Activated CD4-positive, alpha-beta memory T cell treated with anti-CD3 and anti-CD28 coated beads, Interleukin-2, amount 10 ng/mL, durations not matched to agents 7 days and 5 days (primary cell): ENCODE measurements around the gene ATP8B1. TPM values are rescaled to one million over a fixed set of nuclear protein-coding genes. Genes with fewer than 3 reads are reported as not detected.

ENCODE experiments used
- CTCF ChIA-PET: fragments of 350-600 bp; sonication (Branson Sonifier 250); formaldehyde crosslinking; loops from one replicate; lab custom pipeline; 2021; ENCODE audit warnings: antibody characterized with exemption, inconsistent platforms; lab: Charles Lee
- POLR2A ChIA-PET: fragments of 350-600 bp; sonication (Branson Sonifier 250); formaldehyde crosslinking; loops from one replicate; lab custom pipeline; 2021; ENCODE audit warnings: antibody characterized with exemption; lab: Charles Lee
- DNase-seq: peaks from one replicate; pipeline ENCODE4 v3.0.0-alpha.2; 2020
- H3K27ac Mint-ChIP-seq: one replicate; pipeline ENCODE4 v1.8.0; 2021; ENCODE audit warnings: mild to moderate bottlenecking, mixed read lengths
- H3K27me3 Mint-ChIP-seq: one replicate; pipeline ENCODE4 v1.8.0; 2021; ENCODE audit warnings: mixed read lengths
- H3K36me3 Mint-ChIP-seq: one replicate; pipeline ENCODE4 v1.8.0; 2021; ENCODE audit warnings: low read depth, mixed read lengths
- H3K4me1 Mint-ChIP-seq: one replicate; pipeline ENCODE4 v1.8.0; 2021; ENCODE audit warnings: mixed read lengths
- H3K4me3 Mint-ChIP-seq: one replicate; pipeline ENCODE4 v1.8.0; 2021; ENCODE audit warnings: mild to moderate bottlenecking, mixed read lengths
- H3K9me3 Mint-ChIP-seq: one replicate; pipeline ENCODE4 v1.8.0; 2021; ENCODE audit warnings: mixed read lengths
- total RNA-seq, 2 experiments: library from RNA; stranded (reverse); gene quantifications; one replicate each; pipeline ENCODE4 v1.2.3, GENCODE V29; 2021

Gene ATP8B1
- total RNA-seq, 2 experiments from 2014 or later, result not detected

GRCh38 chr18:57705832-57706595, 97.1 kb downstream of the ATP8B1 start:
- POLR2A ChIA-PET, result no interaction called here
- H3K4me3 Mint-ChIP-seq, result no peak overlapping the region
- no peaks in the 10 kb centered on the region for H3K4me1 Mint-ChIP-seq

GRCh38 chr18:57705011-57705410, 98.1 kb downstream of the ATP8B1 start:
- ChIA-PET POLR2A (no interaction called here), CTCF (no interaction called here)
- Mint-ChIP-seq H3K27ac (no peak overlapping the region), H3K27me3 (no peaks in the 10 kb centered on the region), H3K9me3 (peaks cover 4% of the 10 kb centered on the region), H3K4me1 (no peaks in the 10 kb centered on the region), H3K36me3 (no peaks in the 10 kb centered on the region), H3K4me3 (no peak overlapping the region)
- no peak for DNase-seq

More at GRCh38 chr18:57705832-57706595, 97.1 kb downstream of the ATP8B1 start:
- DNase-seq, result no peak
- CTCF ChIA-PET, result no interaction called here
- Mint-ChIP-seq H3K36me3 (no peaks in the 10 kb centered on the region), H3K27me3 (no peaks in the 10 kb centered on the region), H3K9me3 (peaks cover 8% of the 10 kb centered on the region), H3K27ac (no peak overlapping the region)

- H3K4me3 Mint-ChIP-seq, result no peak overlapping the region
- H3K36me3 Mint-ChIP-seq, result no peaks in the 10 kb centered on the region
- H3K4me1 Mint-ChIP-seq, result no peaks in the 10 kb centered on the region
- H3K27me3 Mint-ChIP-seq, result no peaks in the 10 kb centered on the region
- H3K9me3 Mint-ChIP-seq, result no peaks in the 10 kb centered on the region
- CTCF ChIA-PET, result no interaction called here
- no peak for DNase-seq
- POLR2A ChIA-PET, result no interaction called here
- H3K27ac Mint-ChIP-seq, result no peak overlapping the region
These were observed 104.4 kb downstream of the ATP8B1 start for GRCh38 chr18:57698571-57699276.

GRCh38 chr18:57697426-57697825, 105.7 kb downstream of the ATP8B1 start:
- ChIA-PET POLR2A (no interaction called here), CTCF (no interaction called here)
- Mint-ChIP-seq H3K4me3 (no peak overlapping the region), H3K36me3 (no peaks in the 10 kb centered on the region), H3K27me3 (no peaks in the 10 kb centered on the region), H3K9me3 (no peaks in the 10 kb centered on the region), H3K27ac (no peak overlapping the region), H3K4me1 (no peaks in the 10 kb centered on the region)
- DNase-seq, result no peak

GRCh38 chr18:57696271-57696670, 106.8 kb downstream of the ATP8B1 start:
- DNase-seq, result no peak
- H3K9me3 Mint-ChIP-seq, result no peaks in the 10 kb centered on the region
- no peaks in the 10 kb centered on the region for H3K36me3 Mint-ChIP-seq
- no peaks in the 10 kb centered on the region for H3K4me1 Mint-ChIP-seq
- ChIA-PET CTCF (no interaction called here), POLR2A (no interaction called here)
- H3K27ac Mint-ChIP-seq, result no peak overlapping the region
- H3K27me3 Mint-ChIP-seq, result no peaks in the 10 kb centered on the region
- no peak overlapping the region for H3K4me3 Mint-ChIP-seq

GRCh38 chr18:57691363-57691762, 111.8 kb downstream of the ATP8B1 start:
- Mint-ChIP-seq H3K4me1 (no peaks in the 10 kb centered on the region), H3K27ac (no peak overlapping the region), H3K4me3 (no peak overlapping the region), H3K27me3 (no peaks in the 10 kb centered on the region), H3K36me3 (no peaks in the 10 kb centered on the region), H3K9me3 (peaks cover 4% of the 10 kb centered on the region)
- ChIA-PET CTCF (no interaction called here), POLR2A (no interaction called here)
- no peak for DNase-seq

GRCh38 chr18:57687970-57688369, 115.1 kb downstream of the ATP8B1 start:
- no peaks in the 10 kb centered on the region for H3K4me1 Mint-ChIP-seq
- H3K4me3 Mint-ChIP-seq, result no peak overlapping the region
- H3K36me3 Mint-ChIP-seq, result no peaks in the 10 kb centered on the region
- no peak overlapping the region for H3K27ac Mint-ChIP-seq
- ChIA-PET CTCF (interaction anchor here (0.7 kb wide), 1 partner anchor 367 kb away, joined by 4 read pairs; no protein-coding TSS in a partner anchor), POLR2A (no interaction called here)
- H3K27me3 Mint-ChIP-seq, result no peaks in the 10 kb centered on the region
- no peak for DNase-seq
- H3K9me3 Mint-ChIP-seq, result peaks cover 6% of the 10 kb centered on the region

GRCh38 chr18:57683470-57683869, 119.6 kb downstream of the ATP8B1 start:
- Mint-ChIP-seq H3K27ac (no peak overlapping the region), H3K4me3 (no peak overlapping the region)
- CTCF ChIA-PET, result no interaction called here

GRCh38 chr18:57677262-57678211, 125.6 kb downstream of the ATP8B1 start:
- peaks cover 20% of the 10 kb centered on the region for H3K9me3 Mint-ChIP-seq
- no peaks in the 10 kb centered on the region for H3K4me1 Mint-ChIP-seq
- no peaks in the 10 kb centered on the region for H3K27me3 Mint-ChIP-seq
- no peak for DNase-seq
- H3K36me3 Mint-ChIP-seq, result no peaks in the 10 kb centered on the region
- ChIA-PET POLR2A (no interaction called here), CTCF (interaction anchor here (0.7 kb wide), 1 partner anchor 471 kb away, joined by 3 read pairs; no protein-coding TSS in a partner anchor)
- no peak overlapping the region for H3K27ac Mint-ChIP-seq
- no peak overlapping the region for H3K4me3 Mint-ChIP-seq

More at GRCh38 chr18:57683470-57683869, 119.6 kb downstream of the ATP8B1 start:
- Mint-ChIP-seq H3K27me3 (no peaks in the 10 kb centered on the region), H3K36me3 (no peaks in the 10 kb centered on the region), H3K9me3 (peaks cover 9% of the 10 kb centered on the region), H3K4me1 (no peaks in the 10 kb centered on the region)
- POLR2A ChIA-PET, result no interaction called here
- DNase-seq, result no peak

GRCh38 chr18:57674891-57675290, 128.2 kb downstream of the ATP8B1 start:
- Mint-ChIP-seq H3K9me3 (peaks cover 23% of the 10 kb centered on the region), H3K27ac (no peak overlapping the region), H3K4me3 (no peak overlapping the region), H3K4me1 (no peaks in the 10 kb centered on the region), H3K36me3 (no peaks in the 10 kb centered on the region), H3K27me3 (no peaks in the 10 kb centered on the region)
- ChIA-PET CTCF (no interaction called here), POLR2A (no interaction called here)
- DNase-seq, result no peak

GRCh38 chr18:57670046-57670445, 133.1 kb downstream of the ATP8B1 start:
- ChIA-PET POLR2A (no interaction called here), CTCF (no interaction called here)
- DNase-seq, result no peak
- Mint-ChIP-seq H3K27me3 (no peaks in the 10 kb centered on the region), H3K4me1 (peaks cover 6% of the 10 kb centered on the region), H3K36me3 (no peaks in the 10 kb centered on the region), H3K27ac (no peak overlapping the region), H3K4me3 (no peak overlapping the region), H3K9me3 (peaks cover 17% of the 10 kb centered on the region)

- peaks cover 11% of the 10 kb centered on the region for H3K9me3 Mint-ChIP-seq
- POLR2A ChIA-PET, result no interaction called here
- H3K27ac Mint-ChIP-seq, result no peak overlapping the region
- no peak overlapping the region for H3K4me3 Mint-ChIP-seq
- no peak for DNase-seq
- no peaks in the 10 kb centered on the region for H3K36me3 Mint-ChIP-seq
- H3K4me1 Mint-ChIP-seq, result peaks cover 6% of the 10 kb centered on the region
- CTCF ChIA-PET, result interaction anchor here (0.7 kb wide), 1 partner anchor 944 kb away, joined by 3 read pairs; no protein-coding TSS in a partner anchor
- H3K27me3 Mint-ChIP-seq, result no peaks in the 10 kb centered on the region
These were observed 135.1 kb downstream of the ATP8B1 start for GRCh38 chr18:57668021-57668420.
